Panc1 (cell line): ENCODE measurements around the gene BIRC6.

Source experiments
- POLR2AphosphoS5 ChIP-seq: IDR thresholded peaks from 2 replicates; pipeline ENCODE4 v1.6.1; 2012; ENCODE audit warnings: mild to moderate bottlenecking, low read depth, low read length, moderate library complexity
- SIN3A ChIP-seq: IDR thresholded peaks from 2 replicates; pipeline ENCODE4 v1.6.1; 2012; ENCODE audit warnings: low read depth, mild to moderate bottlenecking, low read length, moderate library complexity, borderline replicate concordance; ENCODE audit not compliant: insufficient read depth
- TF ChIP-seq, protein P1 (sequence below): fragments of 450-650 bp; IDR thresholded peaks from 2 replicates; pipeline ENCODE4 v1.5.1; 2017; ENCODE audit warnings: mild to moderate bottlenecking

DNA sequence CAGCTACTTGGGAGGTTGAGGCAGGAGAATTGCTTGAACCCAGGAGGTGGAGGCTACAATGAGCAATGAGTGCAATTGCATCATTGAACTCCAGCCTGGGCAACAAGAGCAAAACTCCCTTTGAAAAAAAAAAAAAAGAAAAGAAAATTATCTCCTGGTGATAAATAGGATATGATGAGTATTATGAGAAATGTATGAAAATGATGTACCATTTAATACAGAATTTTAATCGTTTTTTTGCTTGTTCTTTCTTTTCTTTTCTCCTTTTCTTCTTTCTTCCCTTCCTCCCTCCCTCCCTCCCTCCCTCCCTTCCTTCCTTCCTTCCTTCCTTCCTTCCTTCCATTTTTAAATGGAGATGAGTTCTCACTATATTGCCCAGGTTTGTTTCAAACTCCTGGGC is 311.4 kb downstream of the BIRC6 start:
- TF ChIP-seq, protein P1, sequence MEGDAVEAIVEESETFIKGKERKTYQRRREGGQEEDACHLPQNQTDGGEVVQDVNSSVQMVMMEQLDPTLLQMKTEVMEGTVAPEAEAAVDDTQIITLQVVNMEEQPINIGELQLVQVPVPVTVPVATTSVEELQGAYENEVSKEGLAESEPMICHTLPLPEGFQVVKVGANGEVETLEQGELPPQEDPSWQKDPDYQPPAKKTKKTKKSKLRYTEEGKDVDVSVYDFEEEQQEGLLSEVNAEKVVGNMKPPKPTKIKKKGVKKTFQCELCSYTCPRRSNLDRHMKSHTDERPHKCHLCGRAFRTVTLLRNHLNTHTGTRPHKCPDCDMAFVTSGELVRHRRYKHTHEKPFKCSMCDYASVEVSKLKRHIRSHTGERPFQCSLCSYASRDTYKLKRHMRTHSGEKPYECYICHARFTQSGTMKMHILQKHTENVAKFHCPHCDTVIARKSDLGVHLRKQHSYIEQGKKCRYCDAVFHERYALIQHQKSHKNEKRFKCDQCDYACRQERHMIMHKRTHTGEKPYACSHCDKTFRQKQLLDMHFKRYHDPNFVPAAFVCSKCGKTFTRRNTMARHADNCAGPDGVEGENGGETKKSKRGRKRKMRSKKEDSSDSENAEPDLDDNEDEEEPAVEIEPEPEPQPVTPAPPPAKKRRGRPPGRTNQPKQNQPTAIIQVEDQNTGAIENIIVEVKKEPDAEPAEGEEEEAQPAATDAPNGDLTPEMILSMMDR, result no peak
- TF ChIP-seq POLR2AphosphoS5, result no peak
- no peak for TF ChIP-seq SIN3A
